NCI-H748 (cell line): ENCODE results near the gene TBC1D3B.
"Not testable (repeated sequence)": the region's sequence is repeated elsewhere in the genome, so short reads cannot be mapped to it uniquely, and the experiment has no call there.

Experiments used
- DNase-seq: peaks from one replicate; lab custom pipeline; 2025; ENCODE audit not compliant: unreplicated experiment; lab: John Stamatoyannopoulos, UW

The TBC1D3B gene

DNA sequence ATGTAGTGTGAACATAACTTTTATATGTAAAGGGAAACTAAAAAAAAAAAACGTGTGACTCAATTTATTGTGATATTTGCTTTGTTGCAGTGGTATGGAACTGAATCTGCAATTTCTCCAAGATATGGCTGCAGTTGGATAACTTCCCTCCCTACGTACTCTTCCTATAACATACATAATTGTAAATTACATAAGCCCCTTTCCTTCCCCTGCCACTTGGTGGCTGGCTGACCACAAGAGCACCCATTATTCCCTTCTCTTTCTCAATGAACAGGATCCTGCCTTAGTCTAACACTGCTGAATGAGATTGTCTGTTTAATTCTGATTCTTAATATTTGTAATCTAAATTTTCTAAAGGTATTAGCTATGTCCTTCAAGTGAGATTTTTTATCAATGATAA, 45.0 kb downstream of the TBC1D3B start:
- DNase-seq = no peak

- no peak for DNase-seq
These were observed 46.1 kb downstream of the TBC1D3B start for GRCh38 chr17:36130346-36130745.

GRCh38 chr17:36129616-36130015, 46.8 kb downstream of the TBC1D3B start:
- DNase-seq = no peak

DNA sequence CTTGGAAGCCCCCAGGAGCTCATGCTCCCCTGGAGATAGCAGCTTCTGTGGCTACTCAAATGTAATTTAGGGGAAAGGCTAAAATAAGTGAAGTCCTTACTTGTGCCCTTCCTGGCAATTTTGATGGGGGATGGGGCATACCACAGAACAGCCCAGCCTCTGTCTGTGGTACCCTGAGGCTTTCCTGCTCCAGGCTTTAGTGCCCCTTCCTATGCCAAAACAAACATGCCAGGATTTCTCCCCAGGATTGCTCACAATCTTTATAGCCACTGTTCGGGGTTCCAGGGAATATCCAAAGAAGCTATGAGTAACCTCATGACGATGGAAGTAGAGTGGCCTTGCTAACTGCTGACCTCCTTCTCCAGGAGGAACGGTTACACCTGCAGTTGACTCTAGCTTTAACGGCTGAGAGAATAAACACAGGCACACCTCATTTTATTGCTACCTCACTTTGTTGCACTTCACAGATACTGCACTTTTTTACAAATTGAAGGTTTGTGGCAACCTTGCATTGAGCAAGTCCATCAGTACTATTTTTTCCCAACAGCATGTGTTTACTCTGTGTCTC, 47.9 kb downstream of the TBC1D3B start:
- DNase-seq = no peak

DNA sequence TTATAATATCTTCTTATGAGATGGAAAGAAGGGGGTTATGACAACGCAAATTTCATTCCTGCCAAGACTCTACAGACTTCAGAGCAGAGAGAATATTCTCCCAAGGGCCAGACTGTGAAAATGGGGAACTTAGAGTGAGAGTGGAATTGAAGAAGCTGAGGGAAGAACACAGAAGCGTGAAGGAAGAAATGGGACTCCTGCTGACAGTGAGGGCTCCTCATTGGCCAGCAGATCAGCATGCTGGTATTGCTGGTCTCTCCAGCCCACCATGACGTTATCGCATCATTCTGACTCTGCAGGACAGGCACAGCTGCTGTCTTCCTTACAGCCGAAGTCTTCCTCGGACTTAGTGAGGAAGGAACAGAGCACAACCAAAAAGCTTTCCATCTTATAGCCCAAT, 48.5 kb downstream of the TBC1D3B start:
- DNase-seq = no peak

DNA sequence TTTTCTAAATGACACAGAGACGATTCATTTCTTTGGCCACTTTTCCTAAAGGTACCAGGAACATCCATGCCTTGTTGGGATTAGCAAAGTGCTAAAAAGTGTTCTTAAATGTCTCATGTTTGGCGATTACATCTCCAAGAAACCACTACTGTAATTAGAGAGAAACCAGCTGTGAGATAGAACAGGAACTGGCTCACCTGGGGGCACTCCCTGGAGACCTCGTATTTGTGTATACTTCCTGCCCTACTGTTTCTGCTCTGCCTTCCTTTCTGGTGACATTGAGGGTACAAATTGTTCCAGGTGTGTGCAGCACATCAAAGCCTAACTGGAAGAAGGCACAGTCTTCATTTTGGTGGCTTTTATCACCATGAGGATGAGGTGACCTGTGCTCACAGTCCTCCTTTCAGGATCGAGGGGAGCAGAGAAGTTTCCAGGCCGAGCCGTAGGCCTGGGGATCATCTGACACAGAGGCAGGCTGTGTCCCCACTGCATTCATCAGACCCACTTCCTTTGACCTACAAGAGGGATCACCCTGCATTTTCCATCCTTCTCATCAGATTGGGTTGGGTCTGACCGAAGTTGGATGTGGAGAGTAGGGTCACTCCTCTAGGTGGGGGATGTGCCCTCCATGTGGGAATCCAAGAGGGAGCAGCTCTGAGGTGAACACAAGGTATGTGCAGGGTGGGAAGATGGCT, 49.1 kb downstream of the TBC1D3B start:
- DNase-seq = no peak

DNA sequence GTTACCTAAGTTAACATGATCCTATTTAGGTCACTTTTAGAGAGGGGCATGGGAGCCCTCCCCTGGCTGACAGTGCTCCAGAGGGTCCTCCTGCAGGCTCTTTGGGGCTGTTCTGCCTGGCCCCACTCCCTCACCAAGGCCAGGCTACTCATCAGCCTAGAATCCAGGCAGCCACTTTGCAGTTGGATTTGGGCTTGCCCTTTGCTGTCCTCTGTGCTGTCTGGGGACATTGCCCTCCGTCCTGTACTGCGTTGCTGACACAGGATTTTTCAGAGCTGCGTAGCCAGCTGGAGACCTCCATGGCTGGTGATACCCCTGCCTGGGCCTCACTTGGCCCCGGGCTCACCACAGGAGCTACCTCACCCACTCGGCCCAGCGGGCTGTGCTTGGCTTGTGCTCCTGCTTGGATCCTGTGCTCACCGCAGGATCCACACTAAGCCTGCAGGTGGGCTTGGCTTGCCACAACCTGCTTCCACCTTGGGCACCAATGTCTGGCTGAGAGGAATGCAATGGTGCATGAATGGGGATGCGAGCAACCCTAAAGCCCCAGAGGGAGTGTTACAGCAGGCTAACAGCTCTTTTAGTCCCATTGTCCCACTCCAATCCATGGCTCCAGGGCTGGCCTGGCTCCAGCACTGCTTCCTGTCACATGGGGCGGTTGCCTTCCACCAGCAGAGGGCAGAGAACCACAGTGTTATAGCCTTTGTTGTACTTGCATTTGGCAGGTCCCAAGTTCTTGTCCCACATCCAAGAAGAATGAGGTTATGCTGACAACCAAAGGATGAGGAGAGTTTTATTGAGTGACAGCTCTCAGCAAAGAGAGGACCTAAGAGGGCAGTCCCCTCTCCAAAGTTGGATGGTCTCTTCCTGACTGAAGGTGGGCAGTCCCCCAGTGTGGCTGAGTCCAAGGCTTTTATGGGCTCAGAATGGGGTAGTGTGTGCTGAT, 51.3 kb downstream of the TBC1D3B start:
- no peak for DNase-seq

DNA sequence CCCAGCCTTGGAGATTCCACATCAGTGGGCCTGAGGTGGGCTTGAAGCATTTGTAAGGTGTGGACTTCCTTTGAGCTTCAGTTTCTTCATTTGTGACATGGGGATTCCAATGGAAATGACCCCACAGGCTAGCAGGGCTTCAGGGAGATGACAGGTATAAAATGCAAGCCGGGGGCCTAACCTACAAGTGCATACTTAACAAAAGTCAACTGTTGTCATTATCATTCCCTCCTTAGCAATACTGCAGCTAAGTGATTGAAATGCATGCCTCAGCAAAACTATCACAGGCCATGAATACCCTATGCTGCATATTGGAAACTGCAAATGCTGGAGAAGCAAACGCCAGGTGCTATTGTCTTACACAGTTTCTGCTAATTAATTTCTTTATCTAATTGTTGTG, 53.0 kb downstream of the TBC1D3B start:
- DNase-seq = no peak

DNA sequence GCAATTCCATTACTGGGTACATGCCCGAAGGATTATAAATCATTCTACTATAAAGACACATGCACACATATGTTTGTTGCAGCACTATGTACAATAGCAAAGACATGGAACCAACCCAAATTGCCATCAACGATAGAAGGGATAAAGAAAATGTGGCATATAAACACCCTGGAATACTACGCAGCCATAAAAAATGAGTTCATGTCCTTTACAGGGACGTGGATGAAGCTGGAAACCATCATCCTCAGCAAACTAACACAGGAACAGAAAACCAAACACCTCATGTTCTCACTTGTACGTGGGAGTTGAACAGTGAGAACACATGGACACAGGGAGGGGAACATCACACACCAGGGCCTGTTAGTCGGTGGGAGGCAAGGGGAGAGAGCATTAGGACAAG, 55.3 kb downstream of the TBC1D3B start:
- not testable (repeated sequence) for DNase-seq

DNA sequence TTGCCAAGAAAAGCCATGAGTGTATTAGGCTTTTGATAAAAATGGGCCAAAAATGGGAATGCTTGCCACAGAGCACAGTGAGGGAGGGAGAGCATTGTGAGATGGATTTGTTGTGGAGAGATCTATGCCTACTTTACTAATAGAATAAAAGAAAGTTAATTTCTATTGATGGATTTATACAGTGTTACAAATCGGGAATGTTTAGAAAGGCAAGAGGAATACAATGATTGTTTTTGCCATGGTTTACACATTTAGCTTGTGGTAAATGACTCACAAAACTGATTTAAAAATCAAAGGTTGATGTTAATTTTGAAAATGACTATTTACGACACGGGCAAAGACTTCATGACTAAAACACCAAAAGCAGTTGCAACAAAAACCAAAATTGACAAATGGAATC, 56.2 kb downstream of the TBC1D3B start:
- DNase-seq = no peak

DNA sequence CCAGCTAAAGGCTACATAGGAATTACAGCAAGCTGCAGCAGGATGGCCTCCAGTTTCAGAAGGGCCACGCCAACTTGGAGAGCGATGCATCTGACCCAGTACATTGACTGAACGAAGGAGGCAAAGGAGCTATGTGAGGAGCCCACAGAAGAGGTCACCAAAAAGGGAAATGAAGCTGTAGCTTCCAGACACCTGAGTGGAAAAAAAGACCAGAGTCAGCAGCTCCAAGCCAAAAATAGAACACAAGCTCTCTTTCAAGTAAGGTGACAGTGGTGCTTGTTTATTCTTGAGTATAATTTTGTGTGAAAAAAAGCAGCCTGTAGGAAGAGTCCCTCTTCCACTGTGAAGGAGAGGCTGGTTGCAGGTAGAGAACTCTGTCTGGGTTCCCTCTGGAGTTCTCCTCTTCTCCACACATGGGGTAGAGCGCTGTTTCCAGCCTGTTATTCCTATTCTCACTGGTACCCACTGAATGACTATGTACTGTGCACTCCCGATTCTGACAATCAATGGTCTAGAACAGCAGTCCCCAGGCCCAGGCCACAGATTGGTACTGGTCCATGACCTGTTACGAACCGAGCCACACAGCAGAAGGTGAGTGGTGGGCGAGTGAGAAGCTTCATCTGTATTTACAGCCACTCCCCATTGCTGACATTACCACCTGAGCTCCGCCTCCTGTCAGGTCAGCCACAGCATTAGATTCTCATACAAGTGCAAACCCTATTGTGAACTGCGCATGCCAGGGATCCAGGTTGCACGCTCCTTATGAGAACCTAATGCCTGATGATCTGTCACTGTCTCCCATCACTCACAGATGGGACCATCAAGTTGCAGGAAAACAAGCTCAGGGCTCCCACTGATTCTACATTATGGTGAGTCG, 57.7 kb downstream of the TBC1D3B start:
- no peak for DNase-seq

GRCh38 chr17:36117505-36118382, 58.7 kb downstream of the TBC1D3B start:
- no peak for DNase-seq
